ENCODE results near the gene KMT2B.
"Not testable (repeated sequence)": the region's sequence is repeated elsewhere in the genome, so short reads cannot be mapped to it uniquely, and the experiment has no call there.

The KMT2B gene

GRCh38 chr19:35756377-35757230 lies 38.8 kb downstream of the KMT2B start, which contains the start of gene HSPB6:
HSPB6 (minus strand) TSS chr19:35757029; CDS start chr19:35757008, 21 bp downstream.
- no peak for DNase-seq (ENCODE audit: low spot score)

- DNase-seq (ENCODE audit: low spot score), result peak; percentile 31
Observed at GRCh38 chr19:35757231-35757748, 39.5 kb downstream of the KMT2B start.

GRCh38 chr19:35757749-35758608 lies 40.2 kb downstream of the KMT2B start, which contains the start of gene PROSER3:
PROSER3 (plus strand) TSS chr19:35758176; CDS start chr19:35758216, 40 bp downstream.
- DNase-seq (ENCODE audit: low spot score), result peak; percentile 94

DNA sequence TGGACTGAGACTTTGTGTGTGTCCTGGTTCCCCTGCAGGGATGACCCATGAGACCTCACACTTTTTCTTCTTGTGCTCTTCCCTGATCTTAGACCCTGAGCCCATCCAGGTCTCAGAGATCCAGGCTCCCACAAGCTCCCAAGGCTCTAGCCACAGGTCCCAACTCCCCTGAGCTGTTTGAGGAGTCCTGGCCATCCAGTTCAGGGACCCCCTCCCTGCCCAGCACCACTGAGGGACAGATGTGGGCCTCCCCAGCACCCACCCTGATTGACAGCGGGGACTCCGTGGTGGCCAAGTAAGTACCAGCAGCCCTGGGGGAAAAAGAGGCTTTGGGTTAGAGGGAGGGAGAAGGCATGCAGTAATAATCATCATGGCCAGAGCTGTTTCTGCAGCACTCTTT lies 41.9 kb downstream of the KMT2B start:
- no peak for DNase-seq (ENCODE audit: low spot score)

DNA sequence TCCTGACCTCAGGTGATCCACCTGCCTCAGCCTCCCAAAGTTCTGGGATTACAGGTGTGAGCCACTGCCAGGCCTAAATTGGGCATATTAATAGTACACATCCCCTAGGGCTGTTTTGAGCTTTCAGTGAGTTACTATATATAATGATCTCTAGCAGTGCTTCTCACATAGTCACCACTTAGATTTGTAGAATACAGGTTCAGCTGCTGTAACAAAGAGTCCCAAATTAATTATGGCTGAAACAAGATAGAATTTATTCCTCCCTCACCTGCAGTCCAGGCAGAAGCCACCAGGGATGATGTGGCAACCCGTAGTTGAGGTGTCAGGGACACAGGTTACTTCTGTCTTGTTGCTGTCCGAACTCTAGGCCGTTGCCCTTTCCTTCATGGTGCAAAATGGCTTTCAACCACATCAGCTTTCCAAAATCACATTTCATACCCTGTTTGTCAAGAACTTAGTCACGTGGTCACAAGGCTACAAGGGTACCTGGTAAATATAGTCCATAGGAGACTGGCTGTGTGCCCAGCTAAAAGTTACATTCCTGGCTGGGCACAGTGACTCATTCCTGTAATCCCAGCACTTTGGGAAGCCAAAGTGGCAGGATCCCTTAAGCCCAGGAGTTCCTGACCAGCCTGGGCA lies 43.0 kb downstream of the KMT2B start:
- no peak for DNase-seq (ENCODE audit: low spot score)

GRCh38 chr19:35764432-35765315 lies 46.9 kb downstream of the KMT2B start:
- DNase-seq (ENCODE audit: low spot score), result no peak

DNA sequence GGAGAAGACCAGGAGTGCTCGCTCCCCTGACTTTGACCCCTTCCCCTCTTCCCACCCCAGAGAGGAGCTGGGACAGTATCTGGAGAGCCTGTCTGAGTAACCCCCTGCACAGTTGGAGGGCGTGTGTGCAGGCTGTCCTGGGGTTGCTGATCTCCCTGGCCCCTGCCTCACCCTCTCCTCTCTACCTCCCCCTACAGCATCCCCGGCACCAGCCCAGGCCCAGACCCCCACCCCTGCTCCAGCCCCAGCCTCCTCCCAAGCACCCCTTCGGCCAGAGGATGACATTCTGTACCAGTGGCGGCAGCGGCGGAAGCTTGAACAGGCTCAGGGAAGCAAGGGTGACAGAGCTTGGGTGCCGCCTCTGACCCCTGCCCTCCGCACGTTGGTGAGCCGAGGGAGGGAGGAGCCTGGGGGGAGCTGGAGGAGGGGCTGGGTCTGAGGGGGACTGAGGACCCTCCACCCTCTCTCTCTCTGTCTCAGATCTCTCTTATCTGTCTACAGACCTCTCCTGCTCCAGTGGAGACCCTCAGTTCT lies 48.8 kb downstream of the KMT2B start:
- no peak for DNase-seq (ENCODE audit: low spot score)

DNA sequence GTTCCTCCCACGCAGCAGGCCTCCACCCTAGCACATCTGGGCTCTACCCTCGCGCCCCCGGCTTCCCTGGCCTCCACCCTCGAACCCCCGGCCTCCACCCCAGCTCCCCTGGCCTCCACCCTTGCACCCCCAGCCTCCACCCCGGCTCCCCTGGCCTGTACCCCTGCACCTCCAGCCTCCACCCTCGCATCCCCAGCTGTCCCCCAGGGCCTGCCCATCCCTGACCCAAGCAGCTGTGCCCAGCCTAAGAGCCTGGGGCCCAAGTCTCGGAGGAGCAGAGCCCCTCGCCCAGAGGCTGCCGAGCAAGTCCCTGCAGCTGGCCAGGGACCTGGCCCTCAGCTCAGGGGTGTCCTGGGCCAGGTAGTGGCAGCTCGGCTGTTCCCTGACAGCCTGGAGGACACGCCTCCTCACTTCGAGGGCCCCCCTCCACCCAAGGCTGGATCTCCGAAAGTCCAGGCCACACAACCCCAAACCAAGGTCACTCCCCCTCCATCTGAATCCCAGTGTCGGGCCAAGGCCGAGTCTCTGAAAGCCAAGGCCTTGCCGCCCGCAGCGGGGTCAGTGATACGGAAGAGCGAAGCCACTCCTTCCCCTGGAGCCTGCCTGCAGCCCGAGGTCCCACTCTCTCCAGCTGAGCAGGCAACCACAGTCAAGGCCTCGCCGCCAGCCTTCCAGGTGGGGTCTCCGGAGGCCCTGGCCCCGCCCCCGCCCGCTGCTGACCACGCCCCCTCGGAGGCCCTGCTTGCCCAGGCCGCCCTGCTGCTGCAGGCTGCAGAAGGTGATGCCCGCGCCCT lies 49.7 kb downstream of the KMT2B start:
- peak; percentile 98 for DNase-seq (ENCODE audit: low spot score)

GRCh38 chr19:35768082-35768421 lies 50.2 kb downstream of the KMT2B start:
- DNase-seq (ENCODE audit: low spot score), result no peak

- DNase-seq (ENCODE audit: low spot score), result not testable (repeated sequence)
Observed at GRCh38 chr19:35772362-35772761, 54.6 kb downstream of the KMT2B start.

- DNase-seq (ENCODE audit: low spot score), result no peak
Observed at GRCh38 chr19:35773020-35773806, 55.4 kb downstream of the KMT2B start.

DNA sequence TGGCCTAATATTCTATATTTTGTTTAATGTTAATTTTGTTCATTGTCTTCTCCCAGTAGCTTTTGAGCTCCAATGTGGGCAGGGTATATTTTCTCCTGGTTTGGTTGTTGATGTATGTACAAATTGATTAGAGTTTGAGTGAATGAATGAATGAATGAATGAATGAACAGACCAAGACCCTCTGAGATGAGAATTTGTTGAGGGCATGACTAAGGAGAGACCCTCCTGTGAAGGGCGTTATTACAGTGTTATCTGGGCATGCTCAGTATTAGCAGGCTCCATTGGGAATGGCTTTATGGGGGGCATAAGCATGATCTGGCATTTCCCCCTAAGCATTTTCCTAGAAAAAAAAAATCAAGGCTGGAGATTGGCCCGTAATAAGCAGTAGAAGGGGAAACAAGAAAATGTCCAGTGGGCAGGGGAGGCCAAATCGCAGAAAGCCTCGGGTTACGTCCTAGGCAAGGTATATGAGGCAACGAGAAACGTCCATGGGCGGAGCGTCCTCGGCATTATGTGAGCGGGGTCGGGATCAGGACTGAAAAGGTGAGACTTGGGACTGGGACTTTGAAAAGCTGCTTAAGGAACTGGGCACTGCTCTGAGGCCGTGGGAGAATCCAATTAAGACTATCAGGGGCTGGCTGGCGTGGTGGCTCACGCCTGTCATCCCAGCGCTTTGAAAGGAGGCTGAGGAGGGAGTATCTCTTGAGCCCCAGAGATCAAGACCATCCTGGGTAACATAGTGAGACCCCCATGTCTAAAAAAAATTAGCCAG lies 56.7 kb downstream of the KMT2B start:
- no peak for DNase-seq (ENCODE audit: low spot score)

GRCh38 chr19:35775046-35775297 lies 57.2 kb downstream of the KMT2B start:
- DNase-seq (ENCODE audit: low spot score), result no peak

- DNase-seq (ENCODE audit: low spot score), result peak; percentile 97
Observed at GRCh38 chr19:35775298-35776101, 57.7 kb downstream of the KMT2B start, which contains the start of gene ARHGAP33. ARHGAP33 (plus strand) TSS chr19:35775564; CDS start chr19:35775659, 95 bp downstream.

GRCh38 chr19:35776102-35776788 lies 58.4 kb downstream of the KMT2B start:
- DNase-seq (ENCODE audit: low spot score), result no peak

- no peak for DNase-seq (ENCODE audit: low spot score)
Observed at GRCh38 chr19:35777086-35777841, 59.5 kb downstream of the KMT2B start.
